Right atrium auricular region (tissue), 2 donors: Measurements from ENCODE around the gene UTP14A. TPM values are rescaled to one million over a fixed set of nuclear protein-coding genes. Genes with fewer than 3 reads are reported as not detected.

ENCODE experiments used
- DNase-seq: peaks from one replicate; pipeline ENCODE4 v3.0.0-alpha.2; 2019; ENCODE audit warnings: low spot score
- H3K27ac ChIP-seq, 2 donors: fragments of 200-600 bp; sonication (generic); 1 replicate in 1 of 2; 2 replicates in 1 of 2; pipeline ENCODE4 v1.5.1; 2016 to 2019
- H3K27me3 ChIP-seq, 2 donors: fragments of 200-600 bp; sonication (generic); one replicate each; pipeline versions ENCODE4 v1.5.1 to v1.6.0; 2017 to 2019
- H3K36me3 ChIP-seq: fragments of 200-600 bp; sonication (generic); one replicate; pipeline ENCODE4 v1.5.1; 2016
- H3K4me1 ChIP-seq, 2 donors: fragments of 200-600 bp; sonication (generic); one replicate each; pipeline versions ENCODE4 v1.5.1 to v1.6.0; 2017 to 2019
- H3K4me3 ChIP-seq, 2 donors: fragments of 200-600 bp; sonication (generic); 1 replicate in 1 of 2; 2 replicates in 1 of 2; pipeline ENCODE4 v1.5.1; 2017 to 2019; ENCODE audit warnings: mild to moderate bottlenecking in 1 of 2, moderate library complexity in 1 of 2
- H3K9me3 ChIP-seq, 2 donors: fragments of 200-600 bp; sonication (generic); one replicate each; pipeline ENCODE4 v1.5.1; 2019
- total RNA-seq, 2 donors: library from RNA; depleted of rRNA; stranded (reverse); fragments of >200 nt; gene quantifications; one replicate each; pipeline ENCODE4 v1.1.0, GENCODE V29; 2016
- TF ChIP-seq, protein P1 (sequence below), 2 donors: fragments of 200-600 bp; sonication (generic); IDR thresholded peaks; one replicate each; pipeline ENCODE4 v1.5.1; 2019; ENCODE audit warnings: antibody characterized with exemption in 2 of 2

The UTP14A gene
- total RNA-seq, 2 donors from 2014 or later = 7.6 to 8.3 TPM

DNA sequence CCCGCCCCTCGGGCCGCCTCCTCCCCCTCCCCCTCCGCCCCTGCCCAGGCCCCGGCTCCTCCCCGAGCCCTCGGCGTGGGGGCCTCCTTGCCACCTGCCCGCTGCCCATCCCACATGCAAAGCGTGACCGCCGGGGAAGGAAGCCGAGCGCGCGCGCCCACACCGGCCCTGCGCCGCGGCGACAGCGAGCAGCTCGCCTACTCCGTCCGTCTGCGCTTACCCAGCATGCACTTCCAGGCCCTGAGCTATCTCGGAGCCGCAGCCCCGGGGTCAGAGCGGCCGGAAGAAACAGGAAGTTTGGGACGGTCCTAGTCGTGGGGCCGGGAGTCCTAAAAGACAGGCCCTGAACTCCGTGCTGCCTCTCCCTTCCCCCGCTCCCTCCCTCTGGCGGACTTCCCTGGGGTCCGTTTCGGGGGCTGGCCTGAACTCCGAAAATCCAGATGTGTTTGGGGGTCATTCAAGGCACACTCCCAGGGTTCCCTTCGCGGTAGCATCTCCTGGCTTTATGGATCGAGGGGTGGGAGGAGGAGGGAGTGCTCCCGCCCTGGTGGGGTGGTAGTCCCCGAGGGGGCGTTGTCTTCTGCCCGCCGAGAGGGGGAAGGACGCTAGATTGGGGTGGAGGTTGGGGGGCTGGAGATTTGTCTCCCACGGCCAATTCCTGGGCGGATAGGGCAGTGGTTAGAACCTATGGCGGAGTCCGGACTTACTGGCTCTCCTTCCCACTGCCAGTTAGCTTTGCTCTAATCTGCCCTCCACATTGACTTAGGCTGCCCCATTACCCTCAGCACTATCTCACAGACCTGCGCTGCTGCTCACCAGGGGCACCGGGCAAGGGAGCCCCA, 51.5 kb downstream of the UTP14A start:
- Histone ChIP-seq H3K4me1 (peaks cover 0 to 11% of the 10 kb centered on the region in 2 donors), H3K9me3 (no peaks in the 10 kb centered on the region), H3K4me3 (peak overlapping the region; percentile 37 to 51), H3K27ac (peak overlapping the region; percentile 33 to 53), H3K27me3 (no peaks in the 10 kb centered on the region), H3K36me3 (no peaks in the 10 kb centered on the region)
- DNase-seq = peak; percentile 63
- TF ChIP-seq, protein P1, sequence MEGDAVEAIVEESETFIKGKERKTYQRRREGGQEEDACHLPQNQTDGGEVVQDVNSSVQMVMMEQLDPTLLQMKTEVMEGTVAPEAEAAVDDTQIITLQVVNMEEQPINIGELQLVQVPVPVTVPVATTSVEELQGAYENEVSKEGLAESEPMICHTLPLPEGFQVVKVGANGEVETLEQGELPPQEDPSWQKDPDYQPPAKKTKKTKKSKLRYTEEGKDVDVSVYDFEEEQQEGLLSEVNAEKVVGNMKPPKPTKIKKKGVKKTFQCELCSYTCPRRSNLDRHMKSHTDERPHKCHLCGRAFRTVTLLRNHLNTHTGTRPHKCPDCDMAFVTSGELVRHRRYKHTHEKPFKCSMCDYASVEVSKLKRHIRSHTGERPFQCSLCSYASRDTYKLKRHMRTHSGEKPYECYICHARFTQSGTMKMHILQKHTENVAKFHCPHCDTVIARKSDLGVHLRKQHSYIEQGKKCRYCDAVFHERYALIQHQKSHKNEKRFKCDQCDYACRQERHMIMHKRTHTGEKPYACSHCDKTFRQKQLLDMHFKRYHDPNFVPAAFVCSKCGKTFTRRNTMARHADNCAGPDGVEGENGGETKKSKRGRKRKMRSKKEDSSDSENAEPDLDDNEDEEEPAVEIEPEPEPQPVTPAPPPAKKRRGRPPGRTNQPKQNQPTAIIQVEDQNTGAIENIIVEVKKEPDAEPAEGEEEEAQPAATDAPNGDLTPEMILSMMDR (IDR thresholded peaks at IDR 0.05) = no peak

DNA sequence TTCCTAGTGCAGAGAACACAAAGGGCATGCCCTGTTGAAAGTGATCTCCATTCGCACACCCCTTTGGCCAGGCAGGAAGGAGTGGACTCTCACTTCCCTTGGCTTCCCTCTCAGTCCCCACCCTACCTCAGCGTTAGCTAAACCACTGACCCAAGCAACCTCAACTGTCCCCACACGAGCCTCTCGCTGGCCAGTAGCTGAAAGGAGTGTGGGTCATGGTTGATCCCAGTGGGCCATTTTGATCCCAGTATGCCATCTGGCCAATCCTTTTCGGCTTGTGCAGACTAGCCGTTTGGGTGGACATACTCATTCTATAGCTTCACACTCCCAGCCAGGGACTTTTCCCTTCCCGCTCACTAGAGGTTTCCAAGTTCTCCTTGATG, 52.1 kb downstream of the UTP14A start:
- Histone ChIP-seq H3K4me3 (no peak overlapping the region), H3K9me3 (no peaks in the 10 kb centered on the region), H3K36me3 (no peaks in the 10 kb centered on the region), H3K27me3 (no peaks in the 10 kb centered on the region), H3K27ac (no peak overlapping the region), H3K4me1 (peaks cover 0 to 9% of the 10 kb centered on the region in 2 donors)
- no peak for DNase-seq
- TF ChIP-seq, protein P1 (IDR thresholded peaks at IDR 0.05) = no peak

DNA sequence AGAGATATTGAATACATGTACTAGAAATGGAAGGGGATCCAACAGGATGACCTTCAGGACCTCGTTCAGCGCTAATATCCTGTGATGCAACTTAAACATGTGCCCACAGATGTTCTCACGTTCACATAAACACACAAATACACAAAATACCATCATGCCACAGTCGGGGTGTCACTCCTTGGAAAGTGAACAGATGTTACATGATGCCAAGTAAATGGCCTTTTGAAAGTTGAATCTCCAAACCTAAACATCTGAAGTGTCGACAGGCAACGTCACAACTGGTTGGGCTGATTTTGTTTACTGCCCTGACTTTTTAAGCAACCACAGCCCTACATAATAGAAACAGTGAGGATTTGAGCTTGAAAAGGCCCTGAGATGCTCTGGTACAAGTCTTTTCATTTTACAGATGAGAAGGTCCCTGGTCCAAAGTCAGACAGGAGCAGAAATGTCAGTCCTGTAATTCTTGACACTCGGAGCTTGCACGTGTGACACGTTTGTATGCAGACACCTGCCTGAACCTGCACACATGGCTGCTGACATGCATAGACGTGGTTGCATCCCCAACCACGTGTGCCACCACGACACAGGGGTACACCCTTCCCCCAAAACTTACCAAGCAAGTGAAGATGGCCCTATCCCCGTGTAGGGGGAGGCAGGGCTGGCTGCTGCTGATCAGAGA, 53.0 kb downstream of the UTP14A start:
- Histone ChIP-seq H3K4me3 (no peak overlapping the region), H3K27me3 (no peaks in the 10 kb centered on the region), H3K36me3 (no peaks in the 10 kb centered on the region), H3K9me3 (no peaks in the 10 kb centered on the region), H3K4me1 (peaks cover 0 to 6% of the 10 kb centered on the region in 2 donors), H3K27ac (no peak overlapping the region)
- no peak for DNase-seq
- TF ChIP-seq, protein P1 (IDR thresholded peaks at IDR 0.05) = no peak

DNA sequence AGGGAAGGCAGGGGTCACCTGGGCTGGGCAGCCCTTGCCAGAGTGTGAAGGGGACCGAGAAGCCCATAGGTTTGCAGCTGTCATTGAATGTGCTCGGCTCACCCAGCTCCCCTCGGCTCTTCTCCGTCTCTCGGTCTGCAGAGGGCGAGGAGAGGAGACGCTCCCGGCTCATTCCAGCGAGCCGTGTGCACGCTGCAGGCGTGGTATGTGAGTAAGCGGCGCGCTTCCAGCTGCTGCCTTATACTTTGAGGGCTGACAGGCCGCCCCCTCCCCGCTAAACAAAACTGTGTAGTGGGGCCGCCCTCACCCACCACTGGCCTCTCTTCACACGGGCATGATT, 53.5 kb downstream of the UTP14A start:
- H3K27ac ChIP-seq = no peak overlapping the region
- H3K4me1 ChIP-seq = peaks cover 0 to 6% of the 10 kb centered on the region in 2 donors
- H3K4me3 ChIP-seq = no peak overlapping the region
- no peaks in the 10 kb centered on the region for H3K9me3 ChIP-seq
- TF ChIP-seq, protein P1 (IDR thresholded peaks at IDR 0.05) = no peak
- no peaks in the 10 kb centered on the region for H3K36me3 ChIP-seq
- no peaks in the 10 kb centered on the region for H3K27me3 ChIP-seq
- no peak for DNase-seq

DNA sequence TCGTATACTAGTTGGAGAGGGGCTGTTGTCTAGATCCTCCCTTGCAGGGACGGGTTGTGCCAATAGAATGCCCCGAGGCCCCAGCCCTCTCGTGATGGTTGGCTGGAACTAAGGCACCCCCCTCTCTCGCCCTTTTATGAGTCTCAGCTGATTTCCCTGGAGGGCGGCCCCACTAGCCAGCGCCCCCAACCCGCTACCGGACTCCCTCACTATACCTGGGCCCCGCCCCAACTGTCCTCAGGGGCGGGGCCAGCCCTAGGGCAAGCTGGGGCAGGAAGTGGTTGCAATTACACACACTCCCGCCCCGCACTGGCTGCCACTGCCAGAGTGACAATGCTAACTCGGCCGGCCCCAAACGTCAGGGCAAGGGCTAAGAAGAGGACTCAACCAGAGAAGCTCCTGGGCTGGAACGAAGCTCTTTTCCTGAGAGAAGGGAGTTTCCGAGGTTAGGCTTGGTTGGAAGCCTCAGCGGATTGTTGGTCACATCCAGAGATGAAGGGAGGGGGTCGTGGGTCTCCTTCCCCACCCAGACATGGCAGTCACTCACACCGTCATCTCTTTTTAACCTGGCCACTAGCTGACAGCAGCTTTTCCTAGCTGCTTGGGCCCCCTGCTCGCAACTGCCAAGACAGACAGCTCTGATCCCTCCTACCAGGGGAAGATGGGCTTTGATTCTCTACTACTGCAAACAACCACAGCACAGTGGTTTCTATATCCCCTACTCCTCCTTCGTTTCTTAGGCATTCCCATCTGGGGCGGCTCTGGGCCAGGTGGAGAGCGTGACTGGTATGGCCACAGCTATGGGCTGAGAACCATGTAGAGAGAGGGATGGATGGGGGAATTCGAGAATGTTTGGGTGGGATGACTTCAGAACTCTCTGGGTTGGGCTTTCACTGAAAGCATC, 55.5 kb downstream of the UTP14A start:
- no peak for DNase-seq
- H3K4me3 ChIP-seq = peak overlapping the region; percentile 17 to 29
- H3K36me3 ChIP-seq = no peaks in the 10 kb centered on the region
- peak overlapping the region; percentile 31 to 56 for H3K27ac ChIP-seq
- H3K4me1 ChIP-seq = peaks cover 0 to 6% of the 10 kb centered on the region in 2 donors
- TF ChIP-seq, protein P1 (IDR thresholded peaks at IDR 0.05) = no peak
- H3K27me3 ChIP-seq = no peaks in the 10 kb centered on the region
- H3K9me3 ChIP-seq = no peaks in the 10 kb centered on the region
